CD14-positive monocyte (primary cell): ENCODE results near the gene PTPN9. TPM values are rescaled to one million over a fixed set of nuclear protein-coding genes. Genes with fewer than 3 reads are reported as not detected.

ENCODE experiments used
- DNase-seq, 3 donors: peaks; one replicate each; pipeline ENCODE4 v3.0.0-alpha.2; 2011 to 2022
- H2AFZ ChIP-seq: 2 replicates; pipeline ENCODE4 v1.6.0; 2012; ENCODE audit warnings: mild to moderate bottlenecking, low read depth, low read length, inconsistent platforms; ENCODE audit not compliant: insufficient read depth, poor library complexity, severe bottlenecking
- H3K27ac ChIP-seq, 2 donors: 1 replicate in 1 of 2; 2 replicates in 1 of 2; pipeline ENCODE4 v1.5.1; 2012 to 2013; ENCODE audit warnings: low read length in 2 of 2, control low read depth in 1 of 2, inconsistent platforms in 1 of 2, low read depth in 1 of 2, mild to moderate bottlenecking in 1 of 2
- H3K27me3 ChIP-seq, 2 donors: one replicate each; pipeline versions ENCODE4 v1.6.0 to v1.6.1; 2011 to 2013; ENCODE audit warnings: low read length in 2 of 2; ENCODE audit not compliant: control insufficient read depth in 2 of 2, insufficient read depth in 2 of 2
- H3K36me3 ChIP-seq, 2 donors: replicated peaks in 1 of 2; 1 replicate in 1 of 2; 2 replicates in 1 of 2; pipeline versions ENCODE4 v1.5.1 to v1.6.1; 2012 to 2013; ENCODE audit warnings: low read length in 2 of 2, control low read depth in 1 of 2, inconsistent platforms in 1 of 2, mild to moderate bottlenecking in 1 of 2; ENCODE audit not compliant: insufficient read depth in 2 of 2, control insufficient read depth in 1 of 2
- H3K4me1 ChIP-seq, 2 donors: 1 replicate in 1 of 2; 2 replicates in 1 of 2; pipeline versions ENCODE4 v1.5.1 to v1.6.1; 2012 to 2013; ENCODE audit warnings: low read length in 2 of 2, control low read depth in 1 of 2, inconsistent platforms in 1 of 2, mild to moderate bottlenecking in 1 of 2, moderate library complexity in 1 of 2; ENCODE audit not compliant: insufficient read depth in 2 of 2, control insufficient read depth in 1 of 2
- H3K4me2 ChIP-seq: replicated peaks from 2 replicates; pipeline ENCODE3; 2012; ENCODE audit warnings: low read length, moderate library complexity, mild to moderate bottlenecking; ENCODE audit not compliant: poor library complexity, severe bottlenecking; ENCODE audit errors: extremely low read depth
- H3K4me3 ChIP-seq, 3 experiments: fragments of 200-600 bp in 1 of 3; sonication (generic) in 1 of 3; replicated peaks in 1 of 3; 1 replicate in 2 of 3; 2 replicates in 1 of 3; pipeline ENCODE4 v1.5.1; 2011 to 2013; ENCODE audit warnings: low read length in 3 of 3, mild to moderate bottlenecking in 3 of 3, control low read depth in 2 of 3, low read depth in 2 of 3, inconsistent platforms in 1 of 3, moderate library complexity in 1 of 3
- H3K79me2 ChIP-seq: 2 replicates; pipeline ENCODE4 v1.6.0; 2012; ENCODE audit warnings: mild to moderate bottlenecking, control low read depth, inconsistent platforms, low read length, moderate library complexity; ENCODE audit not compliant: insufficient read depth
- H3K9ac ChIP-seq: 2 replicates; pipeline ENCODE4 v1.6.0; 2017; ENCODE audit warnings: low read length, mild to moderate bottlenecking; ENCODE audit not compliant: insufficient read depth, poor library complexity, severe bottlenecking
- H3K9me3 ChIP-seq, 2 donors: replicated peaks in 1 of 2; 1 replicate in 1 of 2; 2 replicates in 1 of 2; pipeline versions ENCODE4 v1.5.1 to v1.6.1; 2012 to 2013; ENCODE audit warnings: low read length in 2 of 2, control low read depth in 1 of 2; ENCODE audit not compliant: control insufficient read depth in 1 of 2, insufficient read depth in 1 of 2
- H4K20me1 ChIP-seq: 2 replicates; pipeline ENCODE4 v1.6.0; 2012; ENCODE audit warnings: mild to moderate bottlenecking, low read length, control low read depth, moderate library complexity; ENCODE audit not compliant: insufficient read depth
- H3K27ac Mint-ChIP-seq, 7 donors: one replicate each; pipeline ENCODE4 v1.8.0; 2020; ENCODE audit warnings: mild to moderate bottlenecking in 7 of 7, mixed read lengths in 7 of 7, moderate library complexity in 6 of 7, inconsistent platforms in 2 of 7
- H3K27me3 Mint-ChIP-seq, 3 donors: one replicate each; pipeline ENCODE4 v1.8.0; 2021 to 2022; ENCODE audit warnings: low read depth in 3 of 3, mild to moderate bottlenecking in 3 of 3, mixed read lengths in 3 of 3, moderate library complexity in 3 of 3, inconsistent platforms in 1 of 3
- H3K36me3 Mint-ChIP-seq, 2 donors: one replicate each; pipeline ENCODE4 v1.8.0; 2020; ENCODE audit warnings: mixed read lengths in 2 of 2, inconsistent platforms in 1 of 2, mild to moderate bottlenecking in 1 of 2
- H3K4me1 Mint-ChIP-seq: one replicate; pipeline ENCODE4 v1.8.0; 2020; ENCODE audit warnings: mild to moderate bottlenecking, mixed read lengths
- H3K4me3 Mint-ChIP-seq, 2 donors: one replicate each; pipeline ENCODE4 v1.8.0; 2020; ENCODE audit warnings: mild to moderate bottlenecking in 2 of 2, mixed read lengths in 2 of 2, moderate library complexity in 1 of 2
- H3K9me3 Mint-ChIP-seq, 7 donors: one replicate each; pipeline ENCODE4 v1.8.0; 2020 to 2022; ENCODE audit warnings: mixed read lengths in 7 of 7, mild to moderate bottlenecking in 6 of 7, moderate library complexity in 6 of 7, inconsistent platforms in 2 of 7
- CTCF ChIP-seq: fragments of 200-600 bp; IDR thresholded peaks from one replicate; pipeline ENCODE4 v1.8.0; 2022; ENCODE audit warnings: antibody characterized with exemption, mild to moderate bottlenecking
- WGBS: methylation state at CpG from one replicate; pipeline ENCODE4 v1.1.5; 2013; ENCODE audit warnings: missing lambda C conversion rate; ENCODE audit not compliant: insufficient coverage; 5-methylcytosine and 5-hydroxymethylcytosine counted together
- intact Hi-C, 2 donors: fragments of 100-400 bp; cut with micrococcal nuclease; formaldehyde crosslinking; loops; one replicate each; pipeline versions ENCODE4 v1.15.0 to v1.15.1; 2023
- polyA plus RNA-seq, 3 donors: library from polyadenylated mRNA; depleted of rRNA in 1 of 3; unstranded in 2 of 3; stranded (reverse) in 1 of 3; fragments of 300-500 nt in 2 of 3; fragments of >200 nt in 1 of 3; fragmentation: Illumina TruSeq in 2 of 3; gene quantifications; 1 replicate in 2 of 3; 2 replicates in 1 of 3; pipeline ENCODE4 v1.2.3, GENCODE V29; 2012 to 2021

PTPN9 gene
- polyA plus RNA-seq, 3 donors = 21.1 to 40.1 (median 28.0) TPM

DNA sequence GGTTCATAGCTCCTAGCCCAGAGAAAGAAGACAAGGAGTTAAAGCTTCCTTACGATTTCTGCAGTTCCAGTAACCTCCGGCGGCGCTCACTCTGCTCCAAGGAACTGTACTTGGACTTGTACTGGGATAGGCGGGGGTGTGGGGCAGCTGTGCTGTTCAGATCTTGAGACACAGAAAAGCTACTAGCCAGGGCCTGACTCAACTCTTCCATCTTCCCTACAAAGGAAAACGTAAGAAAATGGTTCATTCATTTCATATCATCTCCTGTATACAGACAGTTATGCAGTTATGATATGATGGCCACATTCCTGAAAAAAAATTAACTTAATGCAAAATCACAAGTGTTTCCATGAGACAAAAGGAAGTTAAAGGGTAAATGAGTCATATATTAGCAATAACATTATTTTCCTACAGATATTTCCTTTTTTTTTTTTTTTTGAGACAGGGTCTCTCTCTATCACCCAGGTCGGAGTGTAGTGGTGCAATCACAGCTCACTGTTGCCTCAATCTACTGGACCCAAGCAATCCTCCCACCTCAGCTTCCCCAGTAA, 41.8 kb upstream of the PTPN9 start:
- Mint-ChIP-seq H3K9me3 (no peaks in the 10 kb centered on the region), H3K4me1 (peaks cover 32% of the 10 kb centered on the region), H3K27me3 (peaks cover 0 to 2% (median 2%) of the 10 kb centered on the region in 3 donors), H3K36me3 (peaks cover 27 to 34% of the 10 kb centered on the region in 2 donors), H3K4me3 (peak overlapping the region; percentile 60 to 79), H3K27ac (peak overlapping the region; percentile 71 to 93 (median 87))
- Histone ChIP-seq H3K27ac (peak overlapping the region in 1 of 2 donors; percentile 57), H3K4me3 (peak overlapping the region in 2 of 3 experiments; percentile 28 to 39), H3K79me2 (peaks cover 14% of the 10 kb centered on the region), H3K9ac (no peak overlapping the region), H3K4me2 (peak overlapping the region; percentile 55), H3K9me3 (no peaks in the 10 kb centered on the region), H3K27me3 (no peaks in the 10 kb centered on the region), H2AFZ (peak overlapping the region; percentile 13), H3K4me1 (peaks cover 19 to 25% of the 10 kb centered on the region in 2 donors), H4K20me1 (no peaks in the 10 kb centered on the region), H3K36me3 (peaks cover 30 to 36% of the 10 kb centered on the region in 2 donors)
- intact Hi-C loops = no loop called here
- DNase-seq = peak in 2 of 3 donors; percentile 62 to 67
- 0% methylated on average over 1 of the region's 7 CpGs for WGBS
- TF ChIP-seq CTCF = no peak

GRCh38 chr15:75620058-75620820, 41.1 kb upstream of the PTPN9 start:
- Histone ChIP-seq H3K79me2 (peaks cover 14% of the 10 kb centered on the region), H3K27me3 (no peaks in the 10 kb centered on the region), H3K9ac (no peak overlapping the region), H3K36me3 (peaks cover 35 to 43% of the 10 kb centered on the region in 2 donors), H3K9me3 (no peaks in the 10 kb centered on the region), H4K20me1 (no peaks in the 10 kb centered on the region), H3K4me1 (peaks cover 18 to 22% of the 10 kb centered on the region in 2 donors), H2AFZ (peak overlapping the region; percentile 13), H3K27ac (peak overlapping the region in 1 of 2 donors; percentile 57), H3K4me2 (peak overlapping the region; percentile 55), H3K4me3 (peak overlapping the region in 2 of 3 experiments; percentile 28 to 39)
- Mint-ChIP-seq H3K36me3 (peaks cover 32 to 41% of the 10 kb centered on the region in 2 donors), H3K4me3 (peak overlapping the region; percentile 60 to 79), H3K9me3 (no peaks in the 10 kb centered on the region), H3K27me3 (peaks cover 0 to 2% (median 2%) of the 10 kb centered on the region in 3 donors), H3K27ac (peak overlapping the region in 6 of 7 donors; percentile 81 to 93 (median 88)), H3K4me1 (peaks cover 31% of the 10 kb centered on the region)
- WGBS = no CpG with 5 or more reads among the region's 4 CpGs
- peak in 2 of 3 donors; percentile 8 to 26 for DNase-seq
- TF ChIP-seq CTCF = no peak
- intact Hi-C loops = no loop called here
